H1 (cell line): ENCODE measurements around the gene MSL1. TPM values are rescaled to one million over a fixed set of nuclear protein-coding genes. Genes with fewer than 3 reads are reported as not detected.
A peak's percentile ranks its signal among the peaks of the same experiment; 100 is the strongest.

ENCODE experiments used
- CTCF ChIA-PET: fragments of 300-600 bp; sonication (Branson Sonifier 250); formaldehyde crosslinking; loops from one replicate; lab custom pipeline; 2021; ENCODE audit not compliant: partially characterized antibody; lab: Charles Lee
- POLR2A ChIA-PET: fragments of 300-600 bp; sonication (Branson Sonifier 250); formaldehyde crosslinking; loops from one replicate; lab custom pipeline; 2021; ENCODE audit warnings: inconsistent platforms; ENCODE audit not compliant: partially characterized antibody; lab: Charles Lee
- DNase-seq, 2 experiments: peaks; one replicate each; pipeline versions ENCODE4 v3.0.0 to v3.0.0-alpha.2; 2010 to 2022; ENCODE audit warnings: low spot score in 2 of 2, low read depth in 1 of 2, mixed read lengths in 1 of 2
- FAIRE-seq: peaks from 2 replicates; lab custom pipeline; 2011; peaks lifted over from hg19 to GRCh38; lab: Jason Lieb, UNC
- H2AFZ ChIP-seq: 2 replicates; pipeline ENCODE4 v1.8.1; 2012; ENCODE audit warnings: low read length, inconsistent platforms
- H2AK5ac ChIP-seq: 2 replicates; pipeline ENCODE4 v1.6.1; 2013; ENCODE audit warnings: low read depth, low read length
- H2BK120ac ChIP-seq: replicated peaks from 2 replicates; pipeline ENCODE3; 2013; ENCODE audit warnings: low read depth, low read length, inconsistent platforms
- H2BK12ac ChIP-seq: 2 replicates; pipeline ENCODE4 v1.6.1; 2013; ENCODE audit warnings: low read depth, low read length
- H2BK15ac ChIP-seq: 2 replicates; pipeline ENCODE4 v1.6.1; 2013; ENCODE audit warnings: low read length
- H2BK20ac ChIP-seq: 2 replicates; pipeline ENCODE4 v1.6.1; 2013; ENCODE audit warnings: low read length
- H2BK5ac ChIP-seq: 2 replicates; pipeline ENCODE4 v1.6.1; 2013; ENCODE audit warnings: low read depth, low read length
- H3K14ac ChIP-seq: 2 replicates; pipeline ENCODE4 v1.6.1; 2013; ENCODE audit warnings: inconsistent platforms; ENCODE audit not compliant: insufficient read length
- H3K18ac ChIP-seq: 2 replicates; pipeline ENCODE4 v1.6.1; 2013; ENCODE audit warnings: low read length; ENCODE audit errors: extremely low read depth
- H3K23ac ChIP-seq: 2 replicates; pipeline ENCODE4 v1.6.1; 2013; ENCODE audit warnings: inconsistent platforms; ENCODE audit not compliant: insufficient read length
- H3K23me2 ChIP-seq: 2 replicates; pipeline ENCODE4 v1.6.1; 2013; ENCODE audit warnings: low read depth, low read length
- H3K27ac ChIP-seq: 2 replicates; pipeline ENCODE4 v1.6.1; 2011; ENCODE audit warnings: low read depth, low read length, inconsistent platforms
- H3K27me3 ChIP-seq, 4 experiments: replicated peaks in 1 of 4; 1 replicate in 1 of 4; 2 replicates in 3 of 4; pipeline versions ENCODE4 v1.6.1 to v1.8.1; 2011 to 2013; ENCODE audit warnings: low read length in 3 of 4, mild to moderate bottlenecking in 3 of 4, inconsistent platforms in 2 of 4, mixed read lengths in 2 of 4, moderate library complexity in 1 of 4; ENCODE audit not compliant: control insufficient read depth in 3 of 4, insufficient read depth in 3 of 4; ENCODE audit errors: extremely low read depth in 1 of 4
- H3K36me3 ChIP-seq, 4 experiments: 2 replicates each; pipeline versions ENCODE4 v1.6.1 to v1.8.1; 2011 to 2013; ENCODE audit warnings: mild to moderate bottlenecking in 4 of 4, low read length in 3 of 4, moderate library complexity in 2 of 4, control low read depth in 1 of 4, inconsistent platforms in 1 of 4; ENCODE audit not compliant: insufficient read depth in 4 of 4, control insufficient read depth in 2 of 4
- H3K4ac ChIP-seq: replicated peaks from 2 replicates; pipeline ENCODE3; 2013; ENCODE audit warnings: low read length, low read depth, mixed read lengths, inconsistent platforms; ENCODE audit not compliant: insufficient read length
- H3K4me1 ChIP-seq, 4 experiments: replicated peaks in 1 of 4; 1 replicate in 1 of 4; 2 replicates in 3 of 4; pipeline versions ENCODE4 v1.6.1 to v1.8.1; 2011 to 2013; ENCODE audit warnings: low read length in 3 of 4, inconsistent platforms in 2 of 4, mixed read lengths in 1 of 4; ENCODE audit not compliant: insufficient read depth in 4 of 4, control insufficient read depth in 3 of 4
- H3K4me2 ChIP-seq, 2 experiments: 2 replicates each; pipeline versions ENCODE4 v1.6.1 to v1.8.1; 2011 to 2013; ENCODE audit warnings: low read depth in 2 of 2, low read length in 2 of 2, control low read depth in 1 of 2, inconsistent platforms in 1 of 2, mild to moderate bottlenecking in 1 of 2; ENCODE audit not compliant: insufficient read depth in 1 of 2
- H3K4me3 ChIP-seq, 4 experiments: fragments of 200-600, 300-600 bp in 1 of 4; sonication (generic), shearing (Covaris generic), sonication (Bioruptor Twin) in 1 of 4; 2 replicates each; pipeline versions ENCODE4 v1.5.1 to v1.8.1; 2011 to 2016; ENCODE audit warnings: low read length in 4 of 4, low read depth in 3 of 4, control low read depth in 2 of 4, inconsistent platforms in 2 of 4, mild to moderate bottlenecking in 2 of 4, mixed read lengths in 1 of 4, moderate library complexity in 1 of 4; ENCODE audit not compliant: insufficient read depth in 2 of 4; ENCODE audit errors: extremely low read depth in 1 of 4
- H3K56ac ChIP-seq: replicated peaks from 2 replicates; pipeline ENCODE3; 2013; ENCODE audit warnings: low read depth, mild to moderate bottlenecking, mixed read lengths, low read length, inconsistent platforms; ENCODE audit not compliant: insufficient read length
- H3K79me1 ChIP-seq: 2 replicates; pipeline ENCODE4 v1.6.1; 2013; ENCODE audit warnings: low read depth, low read length, control low read depth
- H3K79me2 ChIP-seq, 2 experiments: 2 replicates each; pipeline versions ENCODE4 v1.6.1 to v1.8.1; 2012 to 2013; ENCODE audit warnings: low read length in 2 of 2, mild to moderate bottlenecking in 2 of 2, inconsistent platforms in 1 of 2; ENCODE audit not compliant: insufficient read depth in 2 of 2, control insufficient read depth in 1 of 2
- H3K9ac ChIP-seq, 4 experiments: replicated peaks in 1 of 4; 1 replicate in 1 of 4; 2 replicates in 3 of 4; pipeline versions ENCODE4 v1.6.1 to v1.8.1; 2011 to 2013; ENCODE audit warnings: low read depth in 3 of 4, low read length in 3 of 4, control low read depth in 2 of 4, mild to moderate bottlenecking in 2 of 4, moderate library complexity in 2 of 4, inconsistent platforms in 1 of 4; ENCODE audit errors: extremely low read depth in 1 of 4
- H3K9me3 ChIP-seq, 2 experiments: 2 replicates each; pipeline versions ENCODE4 v1.6.1 to v1.8.1; 2012 to 2013; ENCODE audit warnings: mild to moderate bottlenecking in 2 of 2, moderate library complexity in 2 of 2, control low read depth in 1 of 2, inconsistent platforms in 1 of 2, low read depth in 1 of 2, low read length in 1 of 2, mixed read lengths in 1 of 2; ENCODE audit not compliant: insufficient read depth in 2 of 2
- H4K20me1 ChIP-seq, 2 experiments: replicated peaks in 1 of 2; 2 replicates each; pipeline versions ENCODE3 to v1.8.1; 2011 to 2013; ENCODE audit warnings: inconsistent platforms in 2 of 2, low read length in 2 of 2, mild to moderate bottlenecking in 1 of 2; ENCODE audit not compliant: insufficient read depth in 2 of 2, control insufficient read depth in 1 of 2
- H4K5ac ChIP-seq: 2 replicates; pipeline ENCODE4 v1.6.1; 2013; ENCODE audit warnings: low read length, low read depth, mixed read lengths, inconsistent platforms; ENCODE audit not compliant: insufficient read length
- H4K8ac ChIP-seq: 2 replicates; pipeline ENCODE4 v1.8.0; 2013; ENCODE audit warnings: mild to moderate bottlenecking, moderate library complexity, low read length, inconsistent platforms; ENCODE audit not compliant: insufficient read depth; ENCODE audit errors: extremely low read depth
- H4K91ac ChIP-seq: replicated peaks from 2 replicates; pipeline ENCODE3; 2013; ENCODE audit warnings: low read length, mixed read lengths, inconsistent platforms; ENCODE audit not compliant: insufficient read length
- ASH2L ChIP-seq: fragments of 200-600, 300-600 bp; sonication (generic); IDR thresholded peaks from one replicate; pipeline ENCODE4 v1.7.1; 2017; ENCODE audit warnings: low read length
- BRCA1 ChIP-seq: IDR thresholded peaks from 2 replicates; pipeline ENCODE4 v1.6.1; 2012; ENCODE audit warnings: low read depth, low read length, improper control_type of control experiment
- KDM1A ChIP-seq: fragments of 200-600, 300-600 bp; sonication (generic); IDR thresholded peaks from 2 replicates; pipeline ENCODE4 v1.7.1; 2016; ENCODE audit warnings: mild to moderate bottlenecking, low read length, borderline replicate concordance
- RBBP5 ChIP-seq: IDR thresholded peaks from 2 replicates; pipeline ENCODE4 v1.7.1; 2012; ENCODE audit warnings: low read depth, mild to moderate bottlenecking, inconsistent platforms, low read length, moderate library complexity, borderline replicate concordance
- ZNF274 ChIP-seq: IDR thresholded peaks from 2 replicates; pipeline ENCODE4 v1.7.0; 2012; ENCODE audit warnings: low read length, borderline replicate concordance; ENCODE audit errors: extremely low read depth
- WGBS, 2 experiments: shearing (Covaris generic) in 1 of 2; methylation state at CpG; one replicate each; pipeline versions ENCODE4 v1.1.6 to v1.1.7; 2013 to 2015; ENCODE audit warnings: low lambda C conversion rate in 2 of 2, mixed read lengths in 2 of 2, inconsistent platforms in 1 of 2, low coverage in 1 of 2, missing lambda C conversion rate in 1 of 2; ENCODE audit not compliant: insufficient replicate concordance in 2 of 2, insufficient coverage in 1 of 2, insufficient read length in 1 of 2; ENCODE audit errors: extremely low coverage in 1 of 2, missing lambda C conversion rate in 1 of 2; 5-methylcytosine and 5-hydroxymethylcytosine counted together
- polyA plus RNA-seq, 7 experiments: library from polyadenylated mRNA; depleted of rRNA in 3 of 7; stranded (reverse) in 5 of 7; unstranded in 2 of 7; fragments of >200 nt in 5 of 7; fragments of 200-250 nt in 2 of 7; gene quantifications; 1 replicate in 5 of 7; 2 replicates in 1 of 7; 4 replicates in 1 of 7; pipeline versions ENCODE4 v1.2.1 to v1.2.3, GENCODE V29; 2011 to 2013; ENCODE audit warnings: missing spikeins in 2 of 7, mixed read lengths in 2 of 7
- total RNA-seq: library from RNA; stranded (reverse); fragmentation: NEBNext Ultra II Directional; extraction: Animal tissue kit (Norgen Biotek cat#: 25700); gene quantifications from 2 replicates; pipeline ENCODE4 v1.2.1, GENCODE V29; 2021
- TF ChIP-seq, protein P1 (sequence below): IDR thresholded peaks from 2 replicates; pipeline ENCODE4 v1.6.1; 2012; ENCODE audit warnings: inconsistent platforms
- TF ChIP-seq, protein P2 (sequence below): IDR thresholded peaks from 2 replicates; pipeline ENCODE4 v1.6.1; 2011; ENCODE audit warnings: low read depth, mild to moderate bottlenecking, low read length; ENCODE audit not compliant: insufficient read depth

The MSL1 gene
- total and polyA plus RNA-seq, 2 of the 8 experiments (the other 6 are each of a cell fraction or from before 2014, with no cell fraction given): 24.1 to 66.5 TPM

DNA sequence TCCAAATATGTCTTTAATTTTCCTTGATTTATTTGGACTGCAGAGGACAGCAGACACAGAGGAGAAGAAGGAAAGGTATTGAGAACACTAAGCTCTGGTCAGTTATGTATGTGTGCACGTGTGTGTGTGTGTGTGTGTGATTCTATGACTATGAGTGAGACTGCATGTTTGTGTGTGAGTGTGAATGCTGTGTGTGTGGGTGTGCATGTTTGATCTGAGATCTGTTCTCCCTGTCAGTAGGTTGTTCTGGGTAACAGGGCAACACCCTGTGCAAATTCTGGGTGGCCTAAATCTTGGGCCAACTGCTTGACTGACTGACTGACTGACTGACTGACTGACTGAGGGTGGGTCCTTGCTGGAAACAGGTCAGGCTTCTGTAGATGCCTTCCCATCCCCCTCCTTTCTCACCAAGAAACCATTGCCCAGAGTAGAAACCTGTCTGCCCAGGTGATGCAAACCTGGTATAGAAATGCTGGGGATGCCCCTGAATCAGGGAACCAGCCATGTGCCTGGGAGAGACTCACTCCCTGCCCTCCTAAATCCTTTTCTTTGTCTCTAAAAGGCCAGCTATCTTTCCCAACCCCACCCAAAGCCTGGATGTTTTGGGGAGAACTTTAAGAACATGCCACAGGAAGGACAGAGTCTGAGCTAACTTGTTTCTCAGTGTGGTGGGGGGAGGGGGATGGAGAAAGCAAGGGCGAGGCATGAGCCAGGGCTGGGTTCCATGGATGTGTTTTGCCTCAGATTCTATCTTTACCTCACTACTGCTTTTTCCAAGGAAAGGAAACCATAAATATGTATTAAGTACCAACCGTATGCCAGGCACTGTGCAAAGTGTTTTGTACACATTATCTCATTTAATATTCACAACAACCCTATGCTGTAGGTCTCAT is 16.9 kb upstream of the MSL1 start:
- no peak overlapping the region for H2BK120ac ChIP-seq
- H3K56ac ChIP-seq: no peak overlapping the region
- no peaks in the 10 kb centered on the region for H3K36me3 ChIP-seq
- peaks cover 8% of the 10 kb centered on the region; the same call in 1 of the 2 replicates for H3K23me2 ChIP-seq
- no peak overlapping the region for H3K14ac ChIP-seq
- peak overlapping the region; percentile 97 for H2BK15ac ChIP-seq
- H4K20me1 ChIP-seq: no peaks in the 10 kb centered on the region
- H3K9me3 ChIP-seq: no peaks in the 10 kb centered on the region
- peaks cover 1 to 32% (median 26%) of the 10 kb centered on the region in 4 experiments for H3K27me3 ChIP-seq
- no peak overlapping the region for H4K5ac ChIP-seq
- no peak overlapping the region for H3K27ac ChIP-seq
- POLR2A ChIA-PET: interaction anchor here (0.9 to 20.8 kb wide), 7 partner anchors 11 to 77 kb away, joined by 3 to 399 read pairs (median 4); partner anchors contain the start of genes MED24 and MSL1
- DNase-seq: no peak
- H3K18ac ChIP-seq: peak overlapping the region; percentile 62; the same call in 1 of the 2 replicates
- H3K4me2 ChIP-seq: peak overlapping the region in 1 of 2 experiments; percentile 34; a peak in 1 of 4 replicates
- no peak for TF ChIP-seq KDM1A
- no peak for TF ChIP-seq BRCA1
- TF ChIP-seq, protein P1, sequence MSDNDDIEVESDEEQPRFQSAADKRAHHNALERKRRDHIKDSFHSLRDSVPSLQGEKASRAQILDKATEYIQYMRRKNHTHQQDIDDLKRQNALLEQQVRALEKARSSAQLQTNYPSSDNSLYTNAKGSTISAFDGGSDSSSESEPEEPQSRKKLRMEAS: peak; percentile 35; the same call in 1 of the 2 replicates
- TF ChIP-seq ASH2L: peak; percentile 55
- TF ChIP-seq RBBP5: peak; percentile 72; the same call in 1 of the 2 replicates
- TF ChIP-seq, protein P2, sequence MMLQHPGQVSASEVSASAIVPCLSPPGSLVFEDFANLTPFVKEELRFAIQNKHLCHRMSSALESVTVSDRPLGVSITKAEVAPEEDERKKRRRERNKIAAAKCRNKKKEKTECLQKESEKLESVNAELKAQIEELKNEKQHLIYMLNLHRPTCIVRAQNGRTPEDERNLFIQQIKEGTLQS: no peak
- TF ChIP-seq ZNF274: no peak
- TF ChIP-seq, all 59 proteins: peak for 3
- H2AFZ ChIP-seq: no peak overlapping the region
- H3K4me3 ChIP-seq: no peak overlapping the region; a peak in 1 of 8 replicates
- no peaks in the 10 kb centered on the region for H3K79me1 ChIP-seq
- WGBS, 2 experiments: 78% methylated on average over 3 of the region's 3 CpGs; no CpG with 5 or more reads in 1 of the 2 experiments
- H4K8ac ChIP-seq: no peak overlapping the region
- CTCF ChIA-PET: interaction anchor here (1.0 to 3.8 kb wide), 7 partner anchors 19 to 183 kb away, joined by 3 to 22 read pairs (median 4); partner anchors contain the start of gene CDC6
- H2AK5ac ChIP-seq: peak overlapping the region; percentile 96; the same call in 1 of the 2 replicates
- no peak overlapping the region for H3K9ac ChIP-seq
- peaks cover 23 to 43% (median 33%) of the 10 kb centered on the region in 4 experiments for H3K4me1 ChIP-seq
- no peak for FAIRE-seq
- peak overlapping the region; percentile 73 for H2BK20ac ChIP-seq
- no peak overlapping the region for H3K4ac ChIP-seq
- H2BK12ac ChIP-seq: peak overlapping the region; percentile 98; the same call in 1 of the 2 replicates
- no peaks in the 10 kb centered on the region for H3K79me2 ChIP-seq
- H4K91ac ChIP-seq: peak overlapping the region; percentile 46
- H3K23ac ChIP-seq: no peak overlapping the region
- peak overlapping the region; percentile 69; the same call in 1 of the 2 replicates for H2BK5ac ChIP-seq
